K562 (cell line): Measurements from ENCODE around the gene MT1E. TPM values are rescaled to one million over a fixed set of nuclear protein-coding genes. Genes with fewer than 3 reads are reported as not detected.
A peak's percentile ranks its signal among the peaks of the same experiment; 100 is the strongest.

Source experiments
- C11orf30 ChIP-seq: fragments of 450-650 bp; IDR thresholded peaks from 2 replicates; pipeline ENCODE4 v1.6.1; 2016; ENCODE audit warnings: low read depth, mild to moderate bottlenecking
- ESRRA ChIP-seq: fragments of 450-650 bp; IDR thresholded peaks from 2 replicates; pipeline ENCODE4 v1.6.1; 2014; ENCODE audit warnings: low read depth, mild to moderate bottlenecking, moderate library complexity, borderline replicate concordance
- KAT2B ChIP-seq: IDR thresholded peaks from one replicate; pipeline ENCODE4 v1.6.1; 2012; ENCODE audit warnings: low read depth, mild to moderate bottlenecking, control low read depth, inconsistent platforms, low read length, moderate library complexity
- MAX ChIP-seq: sonication (generic); formaldehyde crosslinking; IDR thresholded peaks from 2 replicates; pipeline ENCODE4 v1.9.0; 2022; ENCODE audit warnings: mild to moderate bottlenecking, missing genetic modification reagents
- MCM5 ChIP-seq: fragments of 450-650 bp; IDR thresholded peaks from 2 replicates; pipeline ENCODE4 v1.6.1; 2016; ENCODE audit warnings: low read depth
- MTA1 ChIP-seq: fragments of 450-650 bp; IDR thresholded peaks from 2 replicates; pipeline ENCODE4 v1.6.1; 2017; ENCODE audit warnings: borderline replicate concordance
- MTF1 ChIP-seq: fragments of 250-450 bp; sonication (Bioruptor Pico); IDR thresholded peaks from 2 replicates; pipeline ENCODE4 v1.9.0; 2021; ENCODE audit warnings: moderate library complexity, mild to moderate bottlenecking, inconsistent platforms, borderline replicate concordance
- MYBL2 ChIP-seq, 2 experiments: fragments of 450-650 bp in 1 of 2; sonication (generic) in 1 of 2; formaldehyde crosslinking in 1 of 2; IDR thresholded peaks; 2 replicates each; pipeline versions ENCODE4 v1.6.1 to v1.8.1; 2017 to 2022; ENCODE audit warnings: borderline replicate concordance in 1 of 2, inconsistent platforms in 1 of 2, low read depth in 1 of 2, mild to moderate bottlenecking in 1 of 2, missing genetic modification reagents in 1 of 2, moderate library complexity in 1 of 2
- NR2C2 ChIP-seq, 2 experiments: fragments of 200-800 bp in 1 of 2; sonication (Bioruptor generic) in 1 of 2; sonication (generic) in 1 of 2; formaldehyde crosslinking in 1 of 2; IDR thresholded peaks; 2 replicates each; pipeline versions ENCODE4 v1.6.1 to v1.8.0; 2016 to 2022; ENCODE audit warnings: mild to moderate bottlenecking in 1 of 2, missing compliant biosample characterization in 1 of 2, missing genetic modification characterization in 1 of 2, missing genetic modification reagents in 1 of 2
- REST ChIP-seq, 2 experiments: fragments of 450-650 bp; formaldehyde crosslinking in 1 of 2; IDR thresholded peaks; 2 replicates each; pipeline versions ENCODE4 v1.4.0 to v1.6.1; 2014 to 2020; ENCODE audit warnings: mild to moderate bottlenecking in 2 of 2, borderline replicate concordance in 1 of 2, low read depth in 1 of 2
- SMAD1 ChIP-seq: fragments of 150-350 bp; IDR thresholded peaks from 2 replicates; pipeline ENCODE4 v1.6.1; 2014; ENCODE audit warnings: low read length, low read depth; ENCODE audit not compliant: partially characterized antibody
- STAT5A ChIP-seq: IDR thresholded peaks from 2 replicates; pipeline ENCODE4 v1.6.1; 2012; ENCODE audit warnings: low read length, inconsistent platforms, borderline replicate concordance
- THAP7 ChIP-seq: fragments of 250-450 bp; sonication (Bioruptor Pico); IDR thresholded peaks from 2 replicates; pipeline ENCODE4 v1.5.0; 2021
- ZBTB1 ChIP-seq: sonication (generic); formaldehyde crosslinking; IDR thresholded peaks from 2 replicates; pipeline ENCODE4 v1.8.1; 2023; ENCODE audit warnings: missing genetic modification reagents, low read depth, mild to moderate bottlenecking, borderline replicate concordance
- ZC3H11A ChIP-seq: IDR thresholded peaks from 2 replicates; pipeline ENCODE4 v1.6.1; 2012; ENCODE audit warnings: low read depth, low read length, improper control_type of control experiment
- ZNF197 ChIP-seq: fragments of 200-800 bp; sonication (Bioruptor generic); IDR thresholded peaks from 2 replicates; pipeline ENCODE4 v1.6.1; 2016; ENCODE audit warnings: low read depth, missing genetic modification characterization, missing compliant biosample characterization
- ZNF408 ChIP-seq: fragments of 250-450 bp; sonication (Bioruptor Pico); IDR thresholded peaks from 2 replicates; pipeline ENCODE4 v1.4.0; 2020; ENCODE audit warnings: low read depth, mild to moderate bottlenecking, moderate library complexity
- polyA plus RNA-seq, 8 experiments: library from polyadenylated mRNA; depleted of rRNA in 4 of 8; stranded (reverse) in 5 of 8; unstranded in 3 of 8; fragments of >200 nt; fragmentation: Nextera tagmentation in 2 of 8; fragmentation: Illumina TruSeq in 1 of 8; extraction: Ambion mirVana in 2 of 8; extraction: Trizol in 1 of 8; gene quantifications; 2 replicates each; pipeline versions ENCODE4 v1.2.1 to v1.2.3, GENCODE V29; 2011 to 2014; ENCODE audit warnings: inconsistent platforms in 1 of 8, missing spikeins in 1 of 8
- total RNA-seq, 7 experiments: library from RNA; depleted of rRNA in 6 of 7; stranded (reverse); fragments of >200 nt in 6 of 7; fragmentation: Illumina TruSeq in 2 of 7; extraction: Trizol in 2 of 7; gene quantifications; 2 replicates each; pipeline versions ENCODE4 v1.2.1 to v1.2.3, GENCODE V29; 2011 to 2021; ENCODE audit warnings: low replicate concordance in 1 of 7

MT1E gene
- total and polyA plus RNA-seq, 9 of the 15 experiments (the other 6 are each of a cell fraction or from before 2014, with no cell fraction given) = 0.29 to 0.81 (median 0.46) TPM; not detected in 3

- TF ChIP-seq THAP7 (CRISPR knock-in tag) (no peak), NR2C2 (CRISPR knock-in tag; IDR thresholded peaks at IDR 0.05) (no peak), NR2C2 (tag; IDR thresholded peaks at IDR 0.05) (no peak), ZNF197 (0 out of 2 replicates have a peak, but pooled peaks have one; percentile 64), MTA1 (no peak), ZBTB1 (CRISPR knock-in tag) (no peak), MAX (CRISPR knock-in tag) (peak; percentile 62), MYBL2 (IDR thresholded peaks at IDR 0.05; ENCODE audit: low read depth) (no peak), MYBL2 (CRISPR knock-in tag; IDR thresholded peaks at IDR 0.05; ENCODE audit: borderline replicate concordance) (no peak), MCM5 (no peak), REST (IDR thresholded peaks at IDR 0.05; ENCODE audit: borderline replicate concordance) (no peak; the same call in 1 of the 2 replicates), REST (CRISPR knock-in tag; IDR thresholded peaks at IDR 0.05; ENCODE audit: low read depth) (peak; percentile 76), ZNF408 (CRISPR knock-in tag) (no peak), SMAD1 (no peak), KAT2B (no peak), C11orf30 (peak; percentile 66), MTF1 (CRISPR knock-in tag) (peak; percentile 99), STAT5A (no peak), ZC3H11A (peak; percentile 99), ESRRA (peak; percentile 48; the same call in 1 of the 2 replicates)
- TF ChIP-seq, all 486 proteins: peak for 107
Observed at GRCh38 chr16:56608043-56608875, 17.3 kb upstream of the MT1E start, which contains the start of gene MT2A (continued).
